ENCODE measurements around the gene FCRL2.
"Not testable (repeated sequence)": the region's sequence is repeated elsewhere in the genome, so short reads cannot be mapped to it uniquely, and the experiment has no call there.

The FCRL2 gene

DNA sequence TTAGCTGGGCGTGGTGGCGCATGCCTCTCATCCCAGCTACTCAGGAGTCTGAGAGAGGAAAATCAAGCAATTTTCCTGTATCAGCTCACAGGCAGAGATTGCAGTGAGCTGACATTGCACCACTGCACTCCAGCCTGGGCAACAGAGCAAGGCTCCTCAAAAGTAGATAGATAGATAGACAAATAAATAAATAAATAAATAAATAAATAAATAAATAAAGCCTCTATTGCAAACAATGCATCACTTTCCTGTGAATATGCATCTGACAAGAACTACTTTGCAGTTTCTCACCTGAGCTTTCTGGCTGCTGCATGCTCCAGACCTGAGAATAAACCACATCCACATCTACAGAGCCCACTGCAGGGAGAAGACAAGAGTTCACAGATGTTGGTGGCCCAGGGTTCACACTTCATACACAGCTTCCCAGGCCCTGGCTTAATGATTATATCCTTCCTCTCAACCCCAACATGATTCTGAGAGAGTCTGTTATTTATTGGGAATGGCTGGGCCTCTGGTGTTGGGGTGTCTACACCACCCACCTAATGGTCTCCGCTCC, 28.6 kb downstream of the FCRL2 start:
- no peak for DNase-seq

DNA sequence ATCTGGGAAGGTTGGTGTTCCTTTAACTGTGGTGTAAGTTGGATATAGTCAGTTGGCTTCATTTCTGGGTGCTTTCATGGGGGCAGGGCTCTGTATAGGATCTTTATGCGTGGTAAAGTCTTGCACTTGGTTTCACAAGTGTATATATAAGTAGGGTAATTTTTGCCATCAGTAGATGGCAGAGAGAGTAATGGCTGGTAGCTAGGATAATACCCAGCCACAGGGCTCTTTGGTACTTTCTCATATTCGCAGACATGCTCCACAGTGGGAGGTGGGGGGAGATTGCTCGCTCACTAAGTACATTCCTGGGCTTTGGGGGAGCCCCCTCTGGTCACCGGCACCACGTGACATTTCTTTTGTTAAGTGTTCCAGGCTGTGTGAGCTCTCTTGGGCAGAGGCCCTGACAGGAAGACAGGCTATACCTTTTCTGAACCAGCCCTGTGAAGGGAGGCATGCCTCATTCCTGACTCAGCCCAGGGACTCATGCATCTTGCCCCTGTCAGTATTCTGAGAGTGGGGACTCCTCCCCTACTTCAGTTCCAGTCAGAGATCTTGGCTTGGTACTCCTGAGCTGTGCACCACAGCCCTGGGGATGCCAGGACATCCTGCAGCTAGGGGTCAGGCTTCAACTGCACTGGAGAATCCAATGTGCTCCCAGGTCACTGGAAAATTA, 37.6 kb downstream of the FCRL2 start:
- no peak for DNase-seq

DNA sequence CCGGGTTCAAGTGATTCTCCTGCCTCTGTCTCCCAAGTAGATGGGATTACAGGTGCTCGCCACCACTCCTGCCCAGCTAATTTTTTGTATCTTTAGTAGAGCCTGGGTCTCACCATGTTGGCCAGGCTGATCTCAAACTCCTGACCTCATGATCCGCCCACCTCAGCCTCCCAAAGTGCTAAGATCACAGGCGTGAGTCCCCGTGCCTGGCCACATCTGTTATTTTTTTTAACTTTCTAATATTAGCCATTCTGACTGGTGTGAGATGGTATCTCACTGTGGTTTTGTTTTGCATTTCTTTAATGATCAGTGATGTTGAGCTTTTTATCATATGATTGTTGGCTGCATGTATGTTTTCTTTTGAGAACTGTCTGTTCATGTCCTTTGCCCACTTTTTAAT, 40.9 kb downstream of the FCRL2 start:
- not testable (repeated sequence) for DNase-seq

DNA sequence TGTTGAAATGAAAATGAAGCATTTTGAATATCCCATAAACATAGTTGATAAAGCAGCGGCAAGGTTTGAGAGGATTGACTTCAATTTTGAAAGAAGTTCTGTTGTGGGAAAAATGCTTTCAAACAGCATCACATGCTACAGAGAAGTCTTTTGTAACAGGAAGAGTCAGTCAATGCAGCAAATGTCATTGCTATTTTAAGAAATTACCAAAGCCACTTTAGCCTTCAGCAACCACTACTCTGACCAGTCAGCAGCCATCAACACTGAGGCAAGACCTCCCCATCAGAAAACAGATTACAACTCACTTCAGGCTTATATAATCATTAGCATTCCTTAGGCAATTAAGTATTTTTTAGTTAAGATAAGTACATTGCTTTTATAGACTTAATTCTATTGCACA, 42.6 kb downstream of the FCRL2 start:
- no peak for DNase-seq

DNA sequence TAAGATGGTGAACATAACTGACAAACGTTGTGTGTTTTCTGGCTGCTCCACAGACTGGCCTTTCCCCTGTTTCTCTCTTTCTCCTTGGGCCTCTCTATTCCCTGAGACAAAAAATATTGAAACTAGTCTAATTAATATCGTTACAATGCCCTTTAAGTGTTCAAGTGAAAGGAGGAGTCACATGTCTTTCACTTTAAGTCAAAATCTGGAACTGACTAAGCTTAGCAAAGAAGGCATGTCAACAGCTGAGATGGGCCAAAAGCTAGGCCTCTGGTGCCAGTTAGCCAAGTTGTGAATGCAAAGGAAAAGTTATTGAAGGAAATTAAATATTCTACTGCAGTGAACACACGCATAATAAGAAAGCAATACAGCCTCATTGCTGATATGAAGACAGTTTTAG, 44.2 kb downstream of the FCRL2 start:
- no peak for DNase-seq

DNA sequence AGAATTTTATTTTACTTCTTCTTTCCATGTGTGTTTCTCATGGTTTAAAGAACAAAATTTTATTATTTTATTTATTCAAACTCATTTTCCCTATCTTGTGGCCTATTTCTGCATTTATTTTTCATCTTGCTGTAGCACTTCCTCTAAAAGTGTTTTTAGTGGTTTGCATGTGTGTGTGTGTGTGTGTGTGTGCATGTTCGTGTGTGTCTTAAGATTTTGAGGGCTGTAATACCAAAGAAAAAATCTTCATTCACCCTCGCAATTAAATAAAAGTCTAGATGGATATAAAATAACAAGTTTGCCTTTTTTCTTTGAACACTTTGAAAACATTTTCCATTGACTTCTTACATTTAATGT, 51.7 kb downstream of the FCRL2 start:
- no peak for DNase-seq

DNA sequence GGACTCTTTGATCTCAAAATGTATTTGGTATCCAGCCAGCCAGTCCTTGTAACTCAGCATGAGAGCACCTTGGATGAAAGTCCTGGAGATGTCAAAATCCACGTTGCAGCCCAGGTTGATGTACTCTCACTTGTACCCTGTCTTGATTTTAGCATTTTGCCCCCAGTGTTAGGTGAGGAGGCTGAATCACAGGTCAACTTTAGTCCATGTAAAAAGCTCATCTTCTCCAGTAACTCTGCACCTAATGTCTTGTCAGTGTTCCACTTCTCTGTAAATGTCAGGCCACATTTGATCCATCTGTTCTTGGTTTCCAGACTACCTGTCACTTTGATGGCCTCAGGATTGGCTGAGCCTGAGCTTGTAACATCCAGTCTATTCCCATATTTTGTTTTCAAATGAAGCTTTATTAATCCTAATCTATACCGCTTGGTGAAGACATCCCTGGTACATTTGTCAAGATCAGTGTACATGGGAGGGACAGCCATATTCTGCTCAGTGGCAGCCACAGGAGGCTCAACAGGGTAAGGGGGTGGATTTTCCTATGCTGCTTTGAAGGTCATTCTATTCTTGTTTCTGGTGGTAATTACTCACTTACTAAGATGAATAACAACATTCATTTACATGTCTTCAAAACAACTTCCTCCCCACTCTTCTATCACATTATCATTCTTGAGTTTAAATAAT, 52.3 kb downstream of the FCRL2 start:
- no peak for DNase-seq

DNA sequence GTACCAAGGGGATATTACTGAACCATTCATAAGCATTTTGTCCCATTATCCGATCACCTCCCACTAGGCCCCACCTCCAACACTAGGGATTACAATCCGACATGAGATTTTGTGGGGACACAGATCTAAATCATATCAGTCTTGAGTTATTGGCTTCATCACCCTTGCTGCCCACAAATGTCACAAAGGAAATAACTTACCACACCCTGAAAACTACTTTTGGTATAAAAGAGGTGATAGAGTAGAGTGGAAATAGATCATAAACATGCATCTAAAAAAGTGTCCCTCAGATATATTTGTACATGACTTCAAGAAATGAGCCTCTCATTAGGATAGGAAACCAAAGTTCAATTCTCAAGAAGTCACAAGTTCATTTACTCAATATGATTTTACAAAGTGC, 53.8 kb downstream of the FCRL2 start:
- DNase-seq, result no peak

DNA sequence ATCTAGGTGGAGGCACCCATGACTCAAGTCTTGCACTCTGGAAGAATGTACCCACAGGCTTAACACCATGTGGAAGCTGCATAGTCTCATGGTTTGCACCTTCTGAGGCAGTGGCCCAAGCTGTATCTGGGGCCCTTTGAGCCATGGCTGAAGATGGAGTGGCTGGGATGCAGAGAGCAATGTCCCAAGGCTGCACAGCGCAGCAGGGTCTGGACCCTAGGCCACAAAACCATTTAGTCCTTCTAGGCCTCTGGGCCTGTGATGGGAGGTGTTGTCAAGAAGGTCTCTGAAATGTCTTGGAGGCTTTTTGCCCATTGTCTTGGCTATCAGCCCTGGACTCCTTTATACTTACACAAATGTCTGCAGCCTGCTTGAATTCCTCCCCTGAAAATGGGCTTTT, 54.9 kb downstream of the FCRL2 start:
- DNase-seq, result no peak

DNA sequence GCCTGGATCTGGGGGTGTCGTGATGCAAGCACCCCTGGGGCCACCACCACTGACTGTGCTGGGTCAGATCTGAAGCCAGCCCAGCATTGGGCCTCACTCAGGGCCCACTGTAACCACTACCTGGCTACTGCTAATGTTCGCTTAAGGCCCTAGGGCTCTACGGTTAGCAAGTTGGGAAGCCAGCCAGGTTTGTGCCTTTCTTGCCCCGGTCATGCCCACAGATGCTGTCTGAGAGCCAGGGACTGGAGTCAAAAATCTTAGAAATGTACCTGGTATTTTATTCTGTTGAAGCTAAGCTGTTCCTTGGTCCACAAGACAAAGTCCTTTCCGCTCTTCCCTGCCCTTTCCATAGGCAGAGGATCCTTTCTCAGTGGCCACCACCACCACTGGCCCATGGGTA, 61.2 kb downstream of the FCRL2 start:
- DNase-seq, result no peak

DNA sequence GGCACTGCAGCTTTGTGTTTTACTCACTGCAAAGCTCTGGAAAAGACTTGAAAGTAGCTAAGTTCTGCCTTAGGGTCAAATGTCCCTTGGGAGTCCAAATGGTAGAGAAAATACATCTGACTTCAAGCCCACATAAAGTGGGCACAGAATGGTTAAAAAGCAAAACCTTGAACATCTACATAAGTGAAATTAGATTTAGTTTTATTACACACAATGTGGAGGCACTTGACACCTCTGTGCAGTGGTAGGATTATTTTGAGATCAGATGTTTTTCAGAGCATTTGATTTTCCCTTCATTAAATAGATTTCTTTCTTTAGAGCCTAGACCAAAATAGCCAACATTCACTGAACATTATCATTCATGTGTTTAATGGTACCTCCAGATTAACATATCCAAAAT, 65.1 kb downstream of the FCRL2 start:
- no peak for DNase-seq

DNA sequence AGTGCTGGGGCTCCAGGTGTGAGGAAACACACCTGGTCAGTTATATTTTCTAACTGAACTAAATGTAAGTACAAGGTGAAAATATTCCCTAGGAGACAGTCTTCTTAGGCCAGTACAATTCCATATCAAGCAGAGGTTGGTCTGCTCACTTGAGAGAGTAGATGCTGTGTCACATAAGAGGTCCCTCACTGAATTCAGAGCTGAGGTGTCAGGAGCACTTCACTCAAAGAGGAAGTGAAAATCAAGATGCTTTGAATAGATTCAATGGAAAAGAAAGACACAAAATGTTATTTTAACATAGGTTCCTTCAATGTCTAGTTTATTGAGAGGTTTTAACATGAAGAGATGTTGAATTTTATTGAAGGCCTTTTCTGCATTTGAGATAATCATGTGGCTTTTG, 72.1 kb downstream of the FCRL2 start:
- no peak for DNase-seq

DNA sequence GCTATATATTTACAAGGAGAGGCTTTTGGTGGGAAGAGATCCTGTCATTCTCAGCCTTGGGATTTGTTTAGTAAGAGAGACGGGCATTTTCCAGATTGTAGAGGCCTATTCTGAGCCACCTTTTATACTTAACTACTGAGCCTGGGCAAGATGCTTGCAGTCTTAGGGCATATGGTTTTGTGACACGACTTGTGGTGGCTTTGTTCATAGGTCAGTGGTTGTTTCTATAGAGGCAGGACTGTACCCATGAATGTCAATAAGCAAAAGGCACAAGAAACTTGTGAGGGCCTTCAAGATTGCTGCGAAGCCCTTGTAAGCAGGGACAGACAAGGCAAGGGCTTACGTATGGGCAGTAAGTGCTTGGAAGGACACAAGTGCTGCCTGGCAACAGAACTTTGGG, 73.0 kb downstream of the FCRL2 start:
- no peak for DNase-seq

DNA sequence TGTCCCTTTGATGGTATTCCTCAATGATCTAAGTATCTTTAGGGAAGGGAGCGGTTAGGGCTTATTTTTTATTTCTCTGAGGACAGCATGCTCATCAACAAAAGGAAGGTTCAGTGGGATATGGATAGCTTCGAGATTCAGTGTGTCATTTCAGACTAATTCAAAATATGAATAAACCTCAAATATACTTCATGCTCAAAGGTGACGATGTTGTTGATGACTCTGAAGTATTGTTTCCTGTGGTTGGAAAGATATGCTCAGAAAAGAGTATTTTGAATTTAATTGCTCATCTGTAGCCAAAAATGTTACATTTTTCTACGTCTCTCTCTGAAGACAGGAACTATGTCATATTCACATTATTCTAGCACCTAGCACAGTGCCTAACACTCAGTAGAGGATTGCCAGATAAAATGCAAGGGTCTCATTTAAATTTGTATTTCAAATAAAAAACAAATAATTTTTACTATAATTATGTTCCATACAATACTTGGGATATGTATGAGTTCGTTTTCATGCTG, 74.6 kb downstream of the FCRL2 start:
- DNase-seq, result no peak

DNA sequence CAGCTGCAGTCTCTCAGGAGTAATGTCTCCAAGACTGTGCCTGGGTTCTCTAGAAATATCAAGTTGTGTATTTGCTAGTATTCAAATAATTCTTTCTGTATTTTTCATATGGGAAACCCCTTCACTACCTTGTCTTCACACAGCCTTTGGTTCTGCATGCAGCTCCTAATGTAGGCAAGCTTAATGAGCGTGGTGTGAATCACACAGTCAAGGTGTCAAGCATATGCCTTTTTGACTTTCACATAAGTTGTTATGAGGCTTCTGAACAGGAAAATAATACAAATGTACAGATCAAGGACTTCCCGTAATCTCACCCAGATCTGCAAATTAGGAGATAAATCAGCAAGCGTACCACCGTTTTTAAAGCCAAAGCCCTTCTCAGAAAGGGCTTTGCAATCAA, 76.2 kb downstream of the FCRL2 start, which contains the start of gene FCRL3:
Gene FCRL3, minus strand, starts transcription at position 38 of the 400 bp plus-strand sequence. CDS start 280 bp downstream, outside the sequence.
- DNase-seq, result no peak

DNA sequence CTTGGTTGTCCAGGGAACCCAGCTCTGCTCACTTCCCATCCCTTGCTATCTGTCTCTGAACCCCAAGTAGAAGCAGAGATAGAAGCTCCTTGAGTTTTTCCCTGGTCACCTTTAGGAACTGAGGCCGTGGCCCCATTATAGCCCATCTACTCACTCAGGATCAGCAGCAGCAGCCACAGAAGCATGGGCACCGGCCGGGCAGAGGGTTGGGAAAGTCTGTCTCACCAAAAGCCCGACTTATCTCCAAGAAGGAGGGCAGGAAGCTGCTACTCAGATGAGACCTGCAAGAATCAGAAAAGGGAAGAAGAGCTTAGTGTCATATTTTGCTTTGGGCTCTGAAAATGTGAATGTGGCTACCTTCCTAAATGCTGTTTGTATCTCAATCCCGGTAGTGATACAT, 76.6 kb downstream of the FCRL2 start:
- DNase-seq, result no peak

DNA sequence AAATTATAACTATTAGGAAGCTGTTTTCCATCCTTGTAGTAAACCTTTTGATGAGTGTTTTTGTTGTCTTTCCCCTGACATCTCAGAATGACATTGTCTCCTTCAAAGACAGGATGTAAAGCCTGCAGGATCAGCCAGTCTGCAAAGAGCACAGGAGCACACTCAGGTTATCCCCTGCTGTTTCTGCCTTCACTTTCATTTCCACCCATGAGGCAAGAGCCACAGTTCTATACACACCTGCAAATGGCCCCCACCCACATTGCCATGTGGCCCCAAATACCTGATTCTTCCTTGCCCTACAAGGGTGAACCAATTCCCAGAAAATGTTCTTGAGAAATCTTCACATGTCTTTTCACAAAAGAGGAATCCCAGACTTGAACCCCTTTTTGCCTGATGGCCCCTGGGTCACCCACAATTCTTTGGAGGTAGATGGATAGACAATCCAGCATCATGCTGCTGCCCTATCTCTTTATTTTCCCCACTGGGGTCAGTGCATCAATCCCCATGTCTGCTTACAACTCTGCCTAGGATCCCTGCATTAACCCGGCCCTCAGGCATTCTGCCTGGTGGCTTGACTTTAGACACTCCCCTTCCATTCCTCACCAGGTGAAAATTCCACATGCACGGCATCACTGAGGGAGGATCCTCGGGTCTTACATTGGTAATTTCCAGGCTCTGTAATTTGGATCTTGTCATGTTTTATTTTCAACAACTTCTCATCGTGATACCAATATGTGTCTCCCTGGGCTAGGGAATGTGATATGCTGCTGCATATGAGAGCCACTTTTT, 79.0 kb downstream of the FCRL2 start:
- no peak for DNase-seq

DNA sequence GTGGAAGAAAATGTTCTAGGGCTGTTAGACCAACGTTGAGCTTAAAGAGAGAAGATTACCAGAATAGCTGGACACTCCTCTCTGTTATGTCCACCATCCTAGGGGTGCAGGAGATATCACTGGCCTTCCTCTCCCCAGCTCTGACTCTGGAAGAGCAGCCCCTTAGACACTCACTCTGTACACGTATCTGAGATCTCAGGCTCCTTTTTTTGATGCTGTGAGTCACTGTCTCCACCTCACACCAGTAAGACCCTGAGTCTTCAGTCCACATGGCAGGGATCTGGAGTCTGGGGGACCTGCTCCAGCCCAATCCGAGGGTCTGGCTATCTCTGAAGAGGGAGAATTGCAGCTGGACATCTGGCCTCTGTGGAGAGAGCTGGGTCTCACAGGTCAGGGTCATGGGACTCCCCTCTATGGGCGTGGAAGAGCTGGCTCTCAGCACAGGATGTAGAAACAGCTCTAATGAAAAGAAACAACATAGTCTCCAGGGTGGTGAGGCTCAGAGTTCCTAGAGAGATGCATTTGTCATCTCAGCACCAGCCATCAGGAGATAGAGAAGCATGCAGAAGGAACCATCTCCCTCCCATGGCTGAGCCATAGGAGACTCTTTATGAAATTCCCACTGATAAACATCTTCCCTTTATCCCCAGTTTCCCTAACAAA, 79.8 kb downstream of the FCRL2 start:
- no peak for DNase-seq

Measured in NCI-H146 (cell line).